RWPE1 (cell line): ENCODE results near the gene GPC1.

Experiments used
- CTCF ChIA-PET: fragments of 350-600 bp; sonication (Branson Sonifier 250); formaldehyde crosslinking; extraction: SDS; loops from one replicate; lab custom pipeline; 2021; lab: Yijun Ruan, JAX
- POLR2A ChIA-PET: fragments of 400-600 bp; formaldehyde crosslinking; extraction: SDS; loops from one replicate; lab custom pipeline; 2020; ENCODE audit warnings: antibody characterized with exemption; ENCODE audit not compliant: low non-redundant PET; lab: Yijun Ruan, JAX
- DNase-seq: peaks from one replicate; pipeline ENCODE4 v3.0.0; 2012; ENCODE audit warnings: low spot score
- H3K27ac ChIP-seq: fragments of 450-650 bp; 2 replicates; pipeline ENCODE4 v1.5.1; 2017
- CTCF ChIP-seq: fragments of 450-650 bp; conservative IDR thresholded peaks from 2 replicates; pipeline ENCODE4 v1.5.1; 2017; ENCODE audit warnings: low read depth, mild to moderate bottlenecking

The GPC1 gene

GRCh38 chr2:240459401-240460252, 24.2 kb downstream of the GPC1 start:
- H3K27ac ChIP-seq = peak overlapping the region; percentile 76
- CTCF ChIA-PET = no interaction called here
- POLR2A ChIA-PET = no interaction called here
- DNase-seq = no peak
- no peak for TF ChIP-seq CTCF

DNA sequence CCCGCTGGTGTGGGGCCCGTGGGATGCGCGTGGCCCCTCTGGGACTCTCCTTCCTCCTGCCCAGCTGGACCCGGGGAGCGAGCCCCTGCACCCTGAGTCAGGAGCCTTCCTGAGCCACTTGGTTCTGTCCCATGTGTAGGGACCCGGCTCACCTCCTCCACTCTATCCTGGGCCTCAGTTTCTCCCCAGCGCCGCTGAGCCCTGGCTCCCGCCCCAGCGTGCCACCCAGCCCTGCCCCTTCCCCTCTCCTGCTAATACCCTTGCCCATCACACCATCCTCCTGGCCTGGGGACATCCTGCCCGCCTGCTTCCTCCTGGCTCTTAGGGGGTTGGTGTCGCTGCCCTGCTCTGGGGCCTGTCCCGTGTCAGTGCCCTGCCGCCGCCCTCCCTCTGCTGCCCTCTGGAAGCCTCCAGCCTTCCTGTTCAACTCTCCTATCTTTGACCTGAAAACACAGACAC, 24.8 kb downstream of the GPC1 start:
- no peak for TF ChIP-seq CTCF
- ChIA-PET CTCF (no interaction called here), POLR2A (no interaction called here)

DNA sequence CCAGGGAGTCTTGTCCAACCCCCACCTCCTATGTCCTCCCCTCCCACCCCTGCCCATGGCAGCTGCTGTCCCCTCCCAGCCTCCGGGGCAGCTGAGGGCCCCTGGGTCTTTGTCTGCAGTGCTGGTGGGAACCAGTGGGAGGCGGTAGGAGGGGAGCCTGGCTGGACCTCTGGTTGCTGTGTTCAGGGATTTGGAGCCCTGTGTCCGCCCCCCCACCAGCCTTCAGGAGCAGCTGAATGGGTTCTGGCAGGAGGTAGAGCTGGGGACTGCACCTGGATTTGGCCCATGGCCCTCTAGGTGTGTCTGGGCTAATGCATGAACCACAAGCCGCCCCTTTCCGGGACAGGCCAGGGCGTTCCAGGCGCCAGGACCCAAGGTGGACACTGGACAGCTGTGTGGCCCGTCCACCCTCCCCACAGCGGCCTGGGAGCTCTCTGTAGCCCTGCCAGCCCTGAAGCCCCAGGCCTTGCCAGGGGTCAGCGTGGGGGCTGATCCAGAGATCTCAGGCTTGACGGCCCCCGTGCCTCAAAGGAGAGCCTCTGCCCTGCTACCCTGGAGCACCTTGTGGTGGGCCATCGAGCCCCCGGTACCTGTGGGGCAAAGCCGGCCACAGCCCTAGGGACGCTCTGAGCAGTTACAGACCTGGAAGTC, 25.4 kb downstream of the GPC1 start:
- H3K27ac ChIP-seq = peak overlapping the region; percentile 36
- no peak for DNase-seq
- ChIA-PET CTCF (no interaction called here), POLR2A (no interaction called here)
- no peak for TF ChIP-seq CTCF

More for the DNA sequence above, 24.8 kb downstream of the GPC1 start:
- peak overlapping the region; percentile 76 for H3K27ac ChIP-seq
- DNase-seq = no peak

DNA sequence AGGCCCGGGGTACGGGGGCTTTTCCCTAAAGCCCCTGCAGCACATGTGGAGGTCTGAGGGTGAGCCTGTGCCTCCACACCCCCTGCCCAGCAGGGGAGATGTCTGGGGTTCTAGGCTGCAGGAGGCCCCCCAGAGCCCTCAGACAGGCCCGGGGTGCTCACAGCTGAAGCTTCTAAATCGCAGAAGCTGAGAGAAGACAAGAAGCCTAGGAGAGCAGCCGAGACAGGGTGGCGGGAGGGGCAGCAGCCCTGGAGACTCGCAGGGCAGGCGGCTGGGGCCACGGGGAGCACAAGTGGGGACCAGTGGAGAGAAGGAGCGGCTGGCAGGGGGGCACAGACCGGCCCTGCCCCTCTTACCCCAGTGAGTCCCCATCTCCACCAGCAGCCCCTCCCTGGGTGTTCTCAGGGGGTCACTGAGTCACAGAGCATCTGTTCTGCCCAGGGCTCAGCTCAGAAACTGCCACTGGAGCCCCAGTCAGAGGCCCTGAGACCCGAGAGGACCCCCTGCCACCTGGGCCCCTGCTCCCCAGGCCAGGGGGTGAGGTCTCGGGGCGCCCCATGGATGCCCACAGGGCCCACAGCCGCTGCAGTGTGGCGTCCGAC, 26.1 kb downstream of the GPC1 start:
- no peak for TF ChIP-seq CTCF
- no peak for DNase-seq
- CTCF ChIA-PET = no interaction called here
- H3K27ac ChIP-seq = peak overlapping the region; percentile 36
- POLR2A ChIA-PET = no interaction called here

DNA sequence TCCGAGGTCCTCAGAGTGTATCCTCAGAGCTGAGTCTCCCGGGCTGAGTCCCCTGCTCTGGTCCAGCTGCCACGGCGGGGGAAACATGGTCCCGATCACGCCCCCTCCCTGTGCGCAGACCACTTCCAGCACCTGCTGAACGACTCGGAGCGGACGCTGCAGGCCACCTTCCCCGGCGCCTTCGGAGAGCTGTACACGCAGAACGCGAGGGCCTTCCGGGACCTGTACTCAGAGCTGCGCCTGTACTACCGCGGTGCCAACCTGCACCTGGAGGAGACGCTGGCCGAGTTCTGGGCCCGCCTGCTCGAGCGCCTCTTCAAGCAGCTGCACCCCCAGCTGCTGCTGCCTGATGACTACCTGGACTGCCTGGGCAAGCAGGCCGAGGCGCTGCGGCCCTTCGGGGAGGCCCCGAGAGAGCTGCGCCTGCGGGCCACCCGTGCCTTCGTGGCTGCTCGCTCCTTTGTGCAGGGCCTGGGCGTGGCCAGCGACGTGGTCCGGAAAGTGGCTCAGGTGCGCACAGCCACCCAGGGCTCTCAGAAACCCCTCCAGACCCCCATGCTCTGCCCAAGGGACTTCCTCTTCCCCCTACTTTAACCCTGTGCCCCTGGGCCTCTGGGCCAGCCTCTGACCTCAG, 26.7 kb downstream of the GPC1 start:
- TF ChIP-seq CTCF = no peak
- POLR2A ChIA-PET = no interaction called here
- CTCF ChIA-PET = no interaction called here
- no peak for DNase-seq
- H3K27ac ChIP-seq = peak overlapping the region; percentile 36; the same call in 1 of the 2 replicates

DNA sequence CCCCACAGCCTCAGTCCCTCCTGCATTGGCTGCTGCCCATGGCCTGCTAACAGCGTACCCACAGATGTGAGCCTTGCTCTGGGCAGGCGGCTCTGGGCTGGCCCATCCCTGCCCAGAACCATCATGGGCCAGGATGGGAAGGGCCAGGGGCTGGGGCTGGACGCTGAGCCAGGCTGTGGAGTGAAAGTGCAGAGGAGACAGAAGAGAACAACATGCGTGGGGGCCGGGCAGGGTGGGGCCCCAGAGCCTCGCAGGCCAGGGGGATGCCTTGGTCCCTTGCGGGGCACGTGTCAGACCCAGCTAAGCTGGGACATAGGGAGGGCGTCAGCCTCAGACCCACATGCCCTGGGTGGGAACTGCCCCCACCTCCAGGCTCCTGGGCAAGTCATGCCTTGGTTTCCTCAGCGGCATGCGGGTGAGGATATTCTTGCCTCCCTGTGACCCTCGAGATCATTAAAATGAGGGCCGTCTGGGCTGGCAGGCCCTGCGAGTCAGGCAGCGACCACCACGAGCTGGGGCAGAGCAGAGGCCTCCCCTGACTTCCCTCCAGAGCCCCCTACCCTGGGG, 27.3 kb downstream of the GPC1 start:
- ChIA-PET POLR2A (no interaction called here), CTCF (no interaction called here)
- no peak for TF ChIP-seq CTCF
- DNase-seq = no peak
- H3K27ac ChIP-seq = peak overlapping the region; percentile 36; the same call in 1 of the 2 replicates
